Transverse colon (tissue), 4 donors: ENCODE measurements around the gene IFNGR1. TPM values are rescaled to one million over a fixed set of nuclear protein-coding genes. Genes with fewer than 3 reads are reported as not detected.

Experiments
- DNase-seq: peaks from one replicate; pipeline ENCODE4 v3.0.0-alpha.2; 2019
- H3K27ac ChIP-seq, 4 donors: fragments of 200-600 bp; sonication (generic); 2 replicates each; pipeline ENCODE4 v1.5.1; 2016 to 2018; ENCODE audit warnings: inconsistent platforms in 4 of 4
- H3K27me3 ChIP-seq: fragments of 200-600 bp; sonication (generic); 2 replicates; pipeline ENCODE4 v1.5.1; 2017; ENCODE audit warnings: inconsistent platforms
- H3K36me3 ChIP-seq, 4 donors: fragments of 200-600 bp; sonication (generic); 2 replicates each; pipeline ENCODE4 v1.5.1; 2017 to 2019; ENCODE audit warnings: inconsistent platforms in 4 of 4
- H3K4me1 ChIP-seq, 4 donors: fragments of 200-600 bp; sonication (generic); 2 replicates each; pipeline ENCODE4 v1.5.1; 2017 to 2020; ENCODE audit warnings: inconsistent platforms in 4 of 4
- H3K4me3 ChIP-seq, 4 donors: fragments of 200-600 bp; sonication (generic); 1 replicate in 1 of 4; 2 replicates in 3 of 4; pipeline versions ENCODE4 v1.5.1 to v1.6.1; 2017 to 2019; ENCODE audit warnings: inconsistent platforms in 4 of 4
- H3K9me3 ChIP-seq, 2 donors: fragments of 200-600 bp; sonication (generic); 2 replicates each; pipeline ENCODE4 v1.5.1; 2017 to 2019; ENCODE audit warnings: inconsistent platforms in 2 of 2
- CTCF ChIP-seq, 5 experiments: fragments of 200-600 bp in 3 of 5; fragments of 450-650 bp in 2 of 5; sonication (generic) in 3 of 5; IDR thresholded peaks; 1 replicate in 2 of 5; 2 replicates in 3 of 5; pipeline ENCODE4 v1.5.1; 2016 to 2017; ENCODE audit warnings: antibody characterized with exemption in 5 of 5, inconsistent platforms in 3 of 5, mild to moderate bottlenecking in 2 of 5, moderate library complexity in 1 of 5
- EP300 ChIP-seq: sonication (generic); formaldehyde crosslinking; IDR thresholded peaks from one replicate; pipeline ENCODE4 v1.6.1; 2017; ENCODE audit warnings: antibody characterized with exemption, low read depth
- POLR2A ChIP-seq: fragments of 450-650 bp; IDR thresholded peaks from one replicate; pipeline ENCODE4 v1.6.1; 2016; ENCODE audit warnings: antibody characterized with exemption, mild to moderate bottlenecking, moderate library complexity
- POLR2AphosphoS5 ChIP-seq, 3 donors: sonication (generic); formaldehyde crosslinking; IDR thresholded peaks; one replicate each; pipeline ENCODE4 v1.6.1; 2016; ENCODE audit warnings: antibody characterized with exemption in 3 of 3
- WGBS, 2 donors: methylation state at CpG; one replicate each; pipeline ENCODE4 v1.1.5; 2018; ENCODE audit warnings: low coverage in 1 of 2; 5-methylcytosine and 5-hydroxymethylcytosine counted together
- in situ Hi-C, 4 donors: fragments of 200-750 bp; cut with MboI; loops; one replicate each; pipeline versions ENCODE4 v1.15.0 to v1.15.1; 2017; ENCODE audit warnings: low sequenced_read_pairs in 3 of 4, low pct_ligation_motif_present in 1 of 4, low pct_unique_long_range_greater_than_20kb in 1 of 4
- intact Hi-C: fragments of 100-400 bp; cut with DNase I; formaldehyde crosslinking; loops from one replicate; pipeline ENCODE4 v1.15.1; 2023; ENCODE audit warnings: low total_unique reads
- total RNA-seq, 4 donors: library from RNA; depleted of rRNA; stranded (reverse); fragments of >200 nt; gene quantifications; one replicate each; pipeline ENCODE4 v1.1.0, GENCODE V29; 2016

Gene IFNGR1
- total RNA-seq, 4 donors from 2014 or later: 7.0 to 116 (median 86.8) TPM

- H3K4me1 ChIP-seq: peaks cover 9 to 49% (median 11%) of the 10 kb centered on the region in 4 donors
- intact Hi-C loops: loop anchor here (5.0 kb wide), 1 partner anchor 936 kb away; the partner anchor contains the start of gene BCLAF1
- no peak for DNase-seq
- peak overlapping the region; percentile 8 to 74 (median 49) for H3K27ac ChIP-seq
- WGBS, 2 donors: 71% methylated on average over 6 of the region's 6 CpGs
- no peaks in the 10 kb centered on the region for H3K27me3 ChIP-seq
- H3K4me3 ChIP-seq: no peak overlapping the region
- in situ Hi-C loops: no loop called here
- no peaks in the 10 kb centered on the region for H3K36me3 ChIP-seq
- TF ChIP-seq POLR2AphosphoS5 (IDR thresholded peaks at IDR 0.05) (no peak), CTCF (IDR thresholded peaks at IDR 0.05) (no peak), EP300 (no peak), POLR2A (no peak)
- H3K9me3 ChIP-seq: no peaks in the 10 kb centered on the region
Measured at GRCh38 chr6:137223370-137224131, 4.4 kb upstream of the IFNGR1 start.

- DNase-seq: no peak
- Histone ChIP-seq H3K27me3 (no peaks in the 10 kb centered on the region), H3K4me1 (peaks cover 15 to 48% (median 16%) of the 10 kb centered on the region in 4 donors), H3K36me3 (no peaks in the 10 kb centered on the region), H3K9me3 (no peaks in the 10 kb centered on the region), H3K4me3 (no peak overlapping the region), H3K27ac (peak overlapping the region; percentile 43 to 69 (median 45))
- TF ChIP-seq POLR2A: no peak
- TF ChIP-seq CTCF (IDR thresholded peaks at IDR 0.05): no peak
- TF ChIP-seq POLR2AphosphoS5 (IDR thresholded peaks at IDR 0.05): no peak
- TF ChIP-seq EP300: no peak
- WGBS, 2 donors: 75 to 84% methylated on average over 3 of the region's 3 CpGs
- intact Hi-C loops (loop anchor here (5.0 kb wide), 1 partner anchor 935 kb away; the partner anchor contains the start of gene BCLAF1), in situ Hi-C loops (no loop called here)
Measured at GRCh38 chr6:137222381-137222780, 3.2 kb upstream of the IFNGR1 start.

- TF ChIP-seq CTCF (IDR thresholded peaks at IDR 0.05): no peak
- no peak for TF ChIP-seq EP300
- no peak for TF ChIP-seq POLR2AphosphoS5 (IDR thresholded peaks at IDR 0.05)
- no peak for TF ChIP-seq POLR2A
- no peak for DNase-seq
- intact Hi-C loops: loop anchor here (5.0 kb wide), 1 partner anchor 932 kb away; the partner anchor contains the start of gene BCLAF1
- in situ Hi-C loops: no loop called here
- Histone ChIP-seq H3K4me1 (peaks cover 26 to 75% (median 33%) of the 10 kb centered on the region in 4 donors), H3K4me3 (peak overlapping the region; percentile 5 to 92 (median 79)), H3K36me3 (no peaks in the 10 kb centered on the region), H3K27me3 (no peaks in the 10 kb centered on the region), H3K27ac (peak overlapping the region; percentile 95 to 98 (median 96)), H3K9me3 (no peaks in the 10 kb centered on the region)
- WGBS, 2 donors: 55 to 69% methylated on average over 4 to 6 of the region's 6 CpGs
Measured at GRCh38 chr6:137219664-137220252, 573 bp upstream of the IFNGR1 start.

- 0 to 2% methylated on average over 3 to 13 of the region's 13 CpGs for WGBS, 2 donors
- peak; percentile 52 for DNase-seq
- in situ Hi-C loops: no loop called here
- H3K4me3 ChIP-seq: peak overlapping the region; percentile 66 to 92 (median 79)
- no peaks in the 10 kb centered on the region for H3K27me3 ChIP-seq
- intact Hi-C loops: no loop called here
- TF ChIP-seq CTCF (IDR thresholded peaks at IDR 0.05) (no peak), POLR2A (no peak), EP300 (no peak), POLR2AphosphoS5 (IDR thresholded peaks at IDR 0.05) (peak in 2 of 3 donors; percentile 50 to 69)
- H3K27ac ChIP-seq: peak overlapping the region; percentile 95 to 98 (median 96)
- no peaks in the 10 kb centered on the region for H3K9me3 ChIP-seq
- H3K4me1 ChIP-seq: peaks cover 26 to 79% (median 43%) of the 10 kb centered on the region in 4 donors
- H3K36me3 ChIP-seq: no peaks in the 10 kb centered on the region
Measured at GRCh38 chr6:137218473-137218916, 690 bp downstream of the IFNGR1 start.
